Measurements from ENCODE around the gene CMTM8. TPM values are rescaled to one million over a fixed set of nuclear protein-coding genes. Genes with fewer than 3 reads are reported as not detected.

CMTM8 gene
- total RNA-seq, 1 donor from 2014 or later, result 7.5 TPM

- H3K4me3 ChIP-seq (ENCODE audit: low read depth, low read length), result no peak overlapping the region
- H3K36me3 ChIP-seq (ENCODE audit: control insufficient read depth, insufficient read depth, low read length), result no peaks in the 10 kb centered on the region
- H3K27me3 ChIP-seq (ENCODE audit: control insufficient read depth, insufficient read depth, low read length), result no peaks in the 10 kb centered on the region
- TF ChIP-seq CTCF (IDR thresholded peaks at IDR 0.05; ENCODE audit: insufficient read depth, low read length, poor library complexity, severe bottlenecking), result no peak
- DNase-seq (ENCODE audit: low read depth), result no peak
These were observed 40.5 kb upstream of the CMTM8 start for GRCh38 chr3:32197991-32198390.

- DNase-seq (ENCODE audit: low read depth), result no peak
- Histone ChIP-seq H3K27me3 (ENCODE audit: control insufficient read depth, insufficient read depth, low read length) (no peaks in the 10 kb centered on the region), H3K4me3 (ENCODE audit: low read depth, low read length) (no peak overlapping the region), H3K36me3 (ENCODE audit: control insufficient read depth, insufficient read depth, low read length) (no peaks in the 10 kb centered on the region)
- no peak for TF ChIP-seq CTCF (IDR thresholded peaks at IDR 0.05; ENCODE audit: insufficient read depth, low read length, poor library complexity, severe bottlenecking)
These were observed 39.8 kb upstream of the CMTM8 start for GRCh38 chr3:32198714-32199113.

- no peak for TF ChIP-seq CTCF (IDR thresholded peaks at IDR 0.05; ENCODE audit: insufficient read depth, low read length, poor library complexity, severe bottlenecking)
- DNase-seq (ENCODE audit: low read depth), result no peak
- no peaks in the 10 kb centered on the region for H3K36me3 ChIP-seq (ENCODE audit: control insufficient read depth, insufficient read depth, low read length)
- H3K27me3 ChIP-seq (ENCODE audit: control insufficient read depth, insufficient read depth, low read length), result no peaks in the 10 kb centered on the region
- H3K4me3 ChIP-seq (ENCODE audit: low read depth, low read length), result no peak overlapping the region
These were observed 38.0 kb upstream of the CMTM8 start for GRCh38 chr3:32200490-32200889.

GRCh38 chr3:32200992-32201758, 37.3 kb upstream of the CMTM8 start:
- TF ChIP-seq CTCF (IDR thresholded peaks at IDR 0.05; ENCODE audit: insufficient read depth, low read length, poor library complexity, severe bottlenecking), result no peak
- Histone ChIP-seq H3K27me3 (ENCODE audit: control insufficient read depth, insufficient read depth, low read length) (no peaks in the 10 kb centered on the region), H3K4me3 (ENCODE audit: low read depth, low read length) (no peak overlapping the region), H3K36me3 (ENCODE audit: control insufficient read depth, insufficient read depth, low read length) (no peaks in the 10 kb centered on the region)
- no peak for DNase-seq (ENCODE audit: low read depth)

- Histone ChIP-seq H3K4me3 (ENCODE audit: low read depth, low read length) (no peak overlapping the region), H3K27me3 (ENCODE audit: control insufficient read depth, insufficient read depth, low read length) (no peaks in the 10 kb centered on the region), H3K36me3 (ENCODE audit: control insufficient read depth, insufficient read depth, low read length) (no peaks in the 10 kb centered on the region)
- no peak for TF ChIP-seq CTCF (IDR thresholded peaks at IDR 0.05; ENCODE audit: insufficient read depth, low read length, poor library complexity, severe bottlenecking)
- no peak for DNase-seq (ENCODE audit: low read depth)
These were observed 36.0 kb upstream of the CMTM8 start for GRCh38 chr3:32202496-32202895.

GRCh38 chr3:32203854-32204253, 34.6 kb upstream of the CMTM8 start:
- DNase-seq (ENCODE audit: low read depth), result no peak
- no peak for TF ChIP-seq CTCF (IDR thresholded peaks at IDR 0.05; ENCODE audit: insufficient read depth, low read length, poor library complexity, severe bottlenecking)
- Histone ChIP-seq H3K4me3 (ENCODE audit: low read depth, low read length) (no peak overlapping the region), H3K36me3 (ENCODE audit: control insufficient read depth, insufficient read depth, low read length) (no peaks in the 10 kb centered on the region), H3K27me3 (ENCODE audit: control insufficient read depth, insufficient read depth, low read length) (no peaks in the 10 kb centered on the region)
